Measurements from ENCODE around the gene NNAT. TPM values are rescaled to one million over a fixed set of nuclear protein-coding genes. Genes with fewer than 3 reads are reported as not detected.
A peak's percentile ranks its signal among the peaks of the same experiment; 100 is the strongest.

Gene NNAT
- total and polyA plus RNA-seq, 2 donors (not counting 3 experiments of a cell fraction or from before 2014, with no cell fraction given): 2.3 to 32.9 TPM

DNA sequence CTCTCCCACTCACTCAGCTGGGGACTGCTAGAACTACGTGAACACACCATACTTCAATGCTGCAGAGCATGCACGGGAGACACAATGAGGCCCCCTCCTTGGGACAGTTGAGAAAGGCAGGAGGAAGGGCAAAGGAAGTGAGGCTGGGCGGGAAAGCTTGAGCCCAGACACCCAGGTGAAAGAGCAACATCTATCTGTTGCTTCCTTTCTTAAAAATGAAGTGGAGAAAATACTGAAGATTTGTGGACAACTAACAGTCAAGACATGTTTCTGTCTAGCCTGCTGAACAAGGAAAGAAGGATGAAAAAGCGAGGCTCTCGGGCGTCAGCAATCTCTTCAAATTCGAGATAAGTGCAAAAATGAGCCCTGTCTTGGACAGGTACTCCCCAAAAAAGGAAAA is 3.0 kb upstream of the NNAT start:
- H3K4me2 ChIP-seq (ENCODE audit: insufficient read depth, low read length): no peak overlapping the region
- H3K9me1 ChIP-seq (replicated peaks; ENCODE audit: control insufficient read depth, extremely low read depth, insufficient read depth, low read length): no peaks in the 10 kb centered on the region
- dilution Hi-C loops (cut with MboI; ENCODE audit: extremely low pct_ligation_motif_present, low sequenced_read_pairs): loop anchor here (10.0 to 25.0 kb wide), 2 partner anchors 123 to 256 kb away; partner anchors contain the start of gene GHRH
- FAIRE-seq: peak; percentile 18
- H3K4me3 ChIP-seq (replicated peaks in 1 of 3; ENCODE audit: insufficient read depth in 1 of 3, low read depth in 1 of 3, low read length in 3 of 3): no peak overlapping the region
- no peaks in the 10 kb centered on the region for H3K27me3 ChIP-seq (ENCODE audit: control insufficient read depth in 2 of 2, insufficient read depth in 2 of 2, low read length in 2 of 2)
- H4K20me1 ChIP-seq (replicated peaks; ENCODE audit: control insufficient read depth, extremely low read depth, insufficient read depth, low read length): no peaks in the 10 kb centered on the region
- H3K9ac ChIP-seq (replicated peaks; ENCODE audit: extremely low read depth, insufficient read depth, low read length): no peak overlapping the region
- CTCF ChIA-PET: interaction anchor here (1.6 to 2.3 kb wide), 2 partner anchors 241 to 248 kb away, joined by 4 to 13 read pairs; no protein-coding TSS in a partner anchor
- H3K9me3 ChIP-seq (replicated peaks; ENCODE audit: control insufficient read depth, insufficient read depth, low read length): no peaks in the 10 kb centered on the region
- H2AFZ ChIP-seq (ENCODE audit: low read depth, low read length): no peak overlapping the region
- H3K79me2 ChIP-seq (ENCODE audit: control insufficient read depth, insufficient read depth, low read length): peaks cover 42% of the 10 kb centered on the region
- no peak for DNase-seq (ENCODE audit: low read depth, low spot score)
- intact Hi-C loops (cut with micrococcal nuclease): loop anchor here (5.0 kb wide), 1 partner anchor 106 kb away; no protein-coding TSS in a partner anchor
- TF ChIP-seq EZH2 (IDR thresholded peaks at IDR 0.05; ENCODE audit: borderline replicate concordance, low read depth, low read length, severe bottlenecking) (no peak), JUN (IDR thresholded peaks at IDR 0.05; ENCODE audit: borderline replicate concordance, insufficient read depth, insufficient read length, low read depth) (no peak), GATA2 (IDR thresholded peaks at IDR 0.05; ENCODE audit: insufficient read depth, insufficient read length, low read depth, low read length) (no peak), FOS (IDR thresholded peaks at IDR 0.05; ENCODE audit: borderline replicate concordance, insufficient read depth, low read length) (no peak), POLR2AphosphoS5 (IDR thresholded peaks at IDR 0.05; ENCODE audit: insufficient read depth, low read depth, low read length) (no peak), POLR2A (IDR thresholded peaks at IDR 0.05; ENCODE audit: low read depth, low read length) (no peak), MYC (IDR thresholded peaks at IDR 0.05; ENCODE audit: low read depth, low read length) (no peak)
- TF ChIP-seq, protein P1, sequence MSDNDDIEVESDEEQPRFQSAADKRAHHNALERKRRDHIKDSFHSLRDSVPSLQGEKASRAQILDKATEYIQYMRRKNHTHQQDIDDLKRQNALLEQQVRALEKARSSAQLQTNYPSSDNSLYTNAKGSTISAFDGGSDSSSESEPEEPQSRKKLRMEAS (IDR thresholded peaks at IDR 0.05; ENCODE audit: insufficient read depth, insufficient read length): no peak
- TF ChIP-seq, protein P2, sequence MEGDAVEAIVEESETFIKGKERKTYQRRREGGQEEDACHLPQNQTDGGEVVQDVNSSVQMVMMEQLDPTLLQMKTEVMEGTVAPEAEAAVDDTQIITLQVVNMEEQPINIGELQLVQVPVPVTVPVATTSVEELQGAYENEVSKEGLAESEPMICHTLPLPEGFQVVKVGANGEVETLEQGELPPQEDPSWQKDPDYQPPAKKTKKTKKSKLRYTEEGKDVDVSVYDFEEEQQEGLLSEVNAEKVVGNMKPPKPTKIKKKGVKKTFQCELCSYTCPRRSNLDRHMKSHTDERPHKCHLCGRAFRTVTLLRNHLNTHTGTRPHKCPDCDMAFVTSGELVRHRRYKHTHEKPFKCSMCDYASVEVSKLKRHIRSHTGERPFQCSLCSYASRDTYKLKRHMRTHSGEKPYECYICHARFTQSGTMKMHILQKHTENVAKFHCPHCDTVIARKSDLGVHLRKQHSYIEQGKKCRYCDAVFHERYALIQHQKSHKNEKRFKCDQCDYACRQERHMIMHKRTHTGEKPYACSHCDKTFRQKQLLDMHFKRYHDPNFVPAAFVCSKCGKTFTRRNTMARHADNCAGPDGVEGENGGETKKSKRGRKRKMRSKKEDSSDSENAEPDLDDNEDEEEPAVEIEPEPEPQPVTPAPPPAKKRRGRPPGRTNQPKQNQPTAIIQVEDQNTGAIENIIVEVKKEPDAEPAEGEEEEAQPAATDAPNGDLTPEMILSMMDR (IDR thresholded peaks at IDR 0.05; ENCODE audit: extremely low read depth in 1 of 2, insufficient read depth in 1 of 2, low read depth in 1 of 2, low read length in 2 of 2): no peak
- no TSS peak for BruUV-seq (replicated peaks)
- peaks cover 0 to 44% of the 10 kb centered on the region in 2 experiments for H3K36me3 ChIP-seq (ENCODE audit: control insufficient read depth in 2 of 2, extremely low read depth in 1 of 2, insufficient read depth in 2 of 2, low read length in 2 of 2)
- peak overlapping the region; percentile 50 for H3K27ac ChIP-seq (ENCODE audit: insufficient read depth, low read depth, low read length)
- peaks cover 26% of the 10 kb centered on the region for H3K4me1 ChIP-seq (ENCODE audit: control insufficient read depth, extremely low read depth, insufficient read depth, low read length)
- POLR2A ChIA-PET: no interaction called here

Measured in endothelial cell of umbilical vein (primary cell).